Measurements from ENCODE around the gene LCN10.

LCN10 gene

GRCh38 chr9:136722969-136723356 lies 19.8 kb downstream of the LCN10 start:
- H3K4me3 ChIP-seq (ENCODE audit: low read depth, low read length): no peak overlapping the region
- no peak for TF ChIP-seq CTCF (IDR thresholded peaks at IDR 0.05; ENCODE audit: low read depth, low read length, missing control alignments)
- no peak for DNase-seq (ENCODE audit: low read depth)

DNA sequence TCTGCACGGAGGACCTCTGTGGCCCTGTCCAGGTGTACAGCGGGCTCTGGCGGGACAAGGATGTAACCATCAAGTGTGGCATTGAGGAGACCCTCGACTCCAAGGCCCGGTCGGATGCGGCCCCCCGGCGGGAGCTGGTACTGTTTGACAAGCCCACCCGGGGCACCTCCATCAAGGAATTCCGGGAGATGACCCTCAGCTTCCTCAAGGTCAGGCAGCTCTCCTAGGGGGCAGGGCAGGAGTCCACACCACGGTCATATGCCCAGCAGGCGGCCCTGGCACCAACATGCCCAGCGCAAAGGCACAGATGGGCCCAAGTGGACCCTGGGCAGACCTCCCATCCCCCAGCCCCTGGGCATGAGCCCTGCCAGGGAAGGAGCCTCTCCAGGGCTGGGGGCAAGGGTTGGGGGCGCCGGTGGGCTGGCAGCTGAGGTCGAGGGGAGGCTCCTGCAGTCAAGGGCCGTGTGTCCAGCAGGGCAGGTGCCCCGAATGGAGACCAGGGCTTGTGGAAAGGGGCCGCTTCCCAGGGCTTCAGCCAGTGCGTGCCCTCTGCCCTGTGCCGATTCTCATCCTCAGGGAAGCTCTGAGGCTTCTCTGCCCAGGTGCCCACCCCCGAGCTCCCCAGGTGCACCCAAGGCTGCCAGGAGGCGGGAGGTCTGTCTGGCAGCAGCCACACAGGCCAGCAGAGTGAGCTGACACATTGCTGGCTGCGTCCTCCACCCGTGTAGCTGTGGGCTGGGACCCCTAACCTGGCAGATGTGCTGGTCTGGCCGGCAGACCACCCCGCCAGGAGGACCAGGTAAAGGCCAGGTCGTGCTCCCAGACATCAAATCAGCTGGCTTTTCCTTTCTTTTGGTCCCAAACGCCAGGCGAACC lies 20.4 kb downstream of the LCN10 start:
- no peak for DNase-seq (ENCODE audit: low read depth)
- TF ChIP-seq CTCF (IDR thresholded peaks at IDR 0.05; ENCODE audit: low read depth, low read length, missing control alignments): no peak
- H3K4me3 ChIP-seq (ENCODE audit: low read depth, low read length): no peak overlapping the region

DNA sequence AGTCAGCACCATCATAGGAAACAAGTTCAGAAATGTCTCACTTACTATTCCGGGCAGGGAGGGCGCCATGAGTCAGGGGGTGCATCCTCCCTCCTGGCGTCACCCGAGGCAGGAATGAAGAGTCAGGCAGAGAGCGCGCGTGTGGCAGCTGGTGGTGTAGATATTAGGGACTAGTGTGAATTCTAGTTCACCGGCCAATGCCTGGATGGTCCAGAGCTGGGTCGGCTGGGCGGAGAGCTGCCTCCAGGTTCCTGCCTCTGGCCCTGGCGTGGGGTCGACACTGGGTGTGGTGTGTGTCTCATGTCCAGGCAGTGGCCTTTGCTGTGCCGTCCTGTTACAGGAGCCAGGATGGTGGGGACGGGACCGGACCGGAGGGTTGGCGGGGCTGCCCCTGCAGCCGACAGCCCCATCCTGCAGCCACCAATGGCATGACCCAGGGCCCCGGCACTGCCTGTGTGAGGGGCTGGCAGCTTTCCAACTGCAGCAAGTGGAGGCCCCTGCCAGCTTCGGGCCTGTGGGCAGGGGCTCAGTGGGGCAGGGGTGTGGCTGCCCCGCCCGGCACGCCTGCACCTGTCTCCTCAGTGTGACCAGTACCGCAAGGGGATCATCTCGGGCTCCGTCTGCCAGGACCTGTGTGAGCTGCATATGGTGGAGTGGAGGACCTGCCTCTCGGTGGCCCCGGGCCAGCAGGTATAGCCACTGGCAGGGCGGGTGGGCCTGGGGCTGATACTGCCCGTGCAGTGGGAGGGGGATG lies 21.2 kb downstream of the LCN10 start:
- no peak overlapping the region for H3K4me3 ChIP-seq (ENCODE audit: low read depth, low read length)
- DNase-seq (ENCODE audit: low read depth): no peak
- TF ChIP-seq CTCF (IDR thresholded peaks at IDR 0.05; ENCODE audit: low read depth, low read length, missing control alignments): no peak

- no peak for DNase-seq (ENCODE audit: low read depth)
- H3K4me3 ChIP-seq (ENCODE audit: low read depth, low read length): no peak overlapping the region
- TF ChIP-seq CTCF (IDR thresholded peaks at IDR 0.05; ENCODE audit: low read depth, low read length, missing control alignments): no peak
Observed at GRCh38 chr9:136720898-136721338, 21.8 kb downstream of the LCN10 start.

DNA sequence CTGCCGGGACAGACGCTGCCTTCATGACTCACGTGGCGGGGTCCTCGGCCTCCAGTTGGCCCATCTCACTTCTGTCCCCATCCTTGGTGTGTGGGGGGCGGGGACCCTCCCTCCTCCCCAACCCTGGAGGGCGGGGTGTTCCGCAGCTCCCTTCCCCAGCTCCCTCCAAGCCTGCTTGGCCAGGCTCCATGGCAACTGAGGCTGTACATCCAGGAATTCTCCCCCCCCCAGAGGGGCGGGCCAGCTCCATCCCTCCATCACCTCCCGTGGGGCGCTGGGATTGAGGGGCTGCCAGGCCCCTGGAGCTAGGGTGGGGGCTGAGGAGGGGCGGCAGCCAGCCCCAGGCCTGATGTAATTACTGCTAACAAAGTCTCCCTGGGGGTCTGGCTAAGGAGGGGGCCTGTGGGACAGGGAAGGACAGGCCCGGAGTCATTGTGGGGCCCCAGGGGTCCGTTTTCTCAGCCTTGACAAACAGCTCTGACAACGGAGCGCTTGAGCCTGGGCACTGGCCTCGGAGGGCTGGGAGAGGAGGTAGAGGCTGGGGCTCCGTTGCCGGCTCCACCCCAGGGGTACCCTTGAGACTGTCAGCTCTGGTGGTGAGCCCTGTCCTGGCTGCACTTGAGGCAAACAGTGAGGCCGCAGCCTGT lies 22.4 kb downstream of the LCN10 start:
- TF ChIP-seq CTCF (IDR thresholded peaks at IDR 0.05; ENCODE audit: low read depth, low read length, missing control alignments): no peak
- no peak overlapping the region for H3K4me3 ChIP-seq (ENCODE audit: low read depth, low read length)
- DNase-seq (ENCODE audit: low read depth): no peak

GRCh38 chr9:136719195-136719880 lies 23.4 kb downstream of the LCN10 start:
- no peak for TF ChIP-seq CTCF (IDR thresholded peaks at IDR 0.05; ENCODE audit: low read depth, low read length, missing control alignments)
- DNase-seq (ENCODE audit: low read depth): no peak
- H3K4me3 ChIP-seq (ENCODE audit: low read depth, low read length): no peak overlapping the region
